ENCODE measurements around the gene LPCAT1.
"Not testable (repeated sequence)": the region's sequence is repeated elsewhere in the genome, so short reads cannot be mapped to it uniquely, and the experiment has no call there.

LPCAT1 gene

GRCh38 chr5:1465117-1465516 is 58.6 kb downstream of the LPCAT1 start:
- intact Hi-C loops (cut with DNase I) = no loop called here
- peak in 1 of 42 donors; percentile 3 for DNase-seq

DNA sequence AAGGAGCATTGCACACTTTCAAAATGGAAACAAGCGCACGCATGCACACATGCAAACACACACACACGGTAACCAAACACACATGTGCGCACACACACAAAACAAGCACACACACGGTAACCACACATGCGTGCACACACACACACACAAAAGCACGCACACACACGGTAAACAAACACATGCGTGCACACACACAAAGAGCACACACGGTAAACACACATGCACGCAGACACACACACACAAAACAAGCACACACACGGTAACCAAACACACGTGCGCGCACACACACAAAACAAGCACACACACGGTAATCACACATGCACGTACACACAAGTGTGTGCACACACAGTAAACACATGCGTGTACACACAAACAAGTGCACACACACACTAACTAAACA is 59.2 kb downstream of the LPCAT1 start:
- DNase-seq = peak in 1 of 42 donors; percentile 17
- intact Hi-C loops (cut with DNase I) = no loop called here

DNA sequence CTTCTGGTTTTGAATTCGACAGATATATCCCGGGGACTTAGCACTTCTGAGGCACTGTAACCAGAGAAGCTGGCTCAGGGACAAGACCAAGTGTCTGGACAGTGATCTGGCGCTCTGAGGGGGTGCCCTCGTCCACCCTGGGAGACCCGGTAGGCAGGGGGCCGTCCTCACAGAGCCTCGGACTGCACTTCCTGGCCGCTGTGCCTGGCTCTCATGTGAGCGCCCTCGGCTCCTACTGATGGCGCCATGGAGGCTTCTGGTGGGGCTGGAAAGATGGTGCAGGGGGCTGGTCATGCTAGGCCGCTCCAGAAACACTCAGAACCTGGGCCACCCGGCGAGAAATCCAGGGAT is 59.7 kb downstream of the LPCAT1 start:
- intact Hi-C loops (cut with DNase I) = no loop called here
- DNase-seq = peak in 4 of 42 donors; percentile 7 to 26 (median 16)

GRCh38 chr5:1463326-1464095 is 60.2 kb downstream of the LPCAT1 start:
- peak in 6 of 42 donors; percentile 11 to 36 (median 16) for DNase-seq
- intact Hi-C loops (cut with DNase I) = no loop called here

DNA sequence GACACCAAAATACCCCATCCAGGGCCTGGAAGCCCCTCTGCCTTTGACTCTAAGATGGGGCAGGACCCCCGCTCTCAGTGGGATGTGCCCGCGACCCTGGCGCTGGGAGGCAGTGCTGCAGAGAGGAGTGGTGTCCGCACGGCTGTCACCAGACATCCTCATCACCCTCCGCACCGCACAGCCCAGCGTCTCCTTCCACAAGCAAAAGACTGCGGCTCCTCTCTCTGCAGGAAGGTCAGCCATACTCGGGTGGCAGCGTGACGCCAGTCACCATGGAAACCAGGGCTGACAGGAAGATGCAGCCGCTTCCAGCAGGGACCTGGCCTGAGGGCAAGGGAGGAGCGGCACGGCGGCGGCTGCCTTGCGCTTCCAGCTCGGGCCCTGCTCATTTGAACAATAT is 61.4 kb downstream of the LPCAT1 start:
- intact Hi-C loops (cut with DNase I) = no loop called here

DNA sequence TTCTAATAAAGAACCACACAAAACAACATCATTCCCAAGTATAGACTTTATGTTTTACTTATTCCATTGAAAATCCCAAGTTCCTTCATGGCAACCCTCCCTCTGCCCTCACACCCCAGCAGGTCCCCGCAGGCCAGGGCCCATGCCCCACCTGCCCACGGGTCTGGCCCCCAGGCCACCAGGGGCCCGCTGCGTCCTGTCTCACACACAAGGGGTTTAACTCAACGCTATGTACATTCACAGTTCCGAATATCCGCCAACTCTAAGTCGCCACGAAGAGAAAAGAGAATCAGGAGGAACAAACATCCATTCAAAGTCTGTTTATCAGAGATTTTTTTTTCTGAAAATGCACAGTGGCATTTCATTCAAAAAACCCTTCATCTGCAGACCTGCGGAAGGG is 62.4 kb downstream of the LPCAT1 start:
- DNase-seq = peak in 5 of 42 donors; percentile 4 to 22 (median 9)
- intact Hi-C loops (cut with DNase I) = no loop called here

More for the DNA sequence above, 61.4 kb downstream of the LPCAT1 start:
- peak in 4 of 42 donors; percentile 11 to 22 (median 18) for DNase-seq

GRCh38 chr5:1460054-1460682 is 63.6 kb downstream of the LPCAT1 start:
- intact Hi-C loops (cut with DNase I) = no loop called here
- peak in 4 of 42 donors; percentile 9 to 20 (median 14) for DNase-seq

- peak in 1 of 42 donors; percentile 1 for DNase-seq
- intact Hi-C loops (cut with DNase I) = not testable (repeated sequence)
Measured at GRCh38 chr5:1459435-1459834, 64.3 kb downstream of the LPCAT1 start.

DNA sequence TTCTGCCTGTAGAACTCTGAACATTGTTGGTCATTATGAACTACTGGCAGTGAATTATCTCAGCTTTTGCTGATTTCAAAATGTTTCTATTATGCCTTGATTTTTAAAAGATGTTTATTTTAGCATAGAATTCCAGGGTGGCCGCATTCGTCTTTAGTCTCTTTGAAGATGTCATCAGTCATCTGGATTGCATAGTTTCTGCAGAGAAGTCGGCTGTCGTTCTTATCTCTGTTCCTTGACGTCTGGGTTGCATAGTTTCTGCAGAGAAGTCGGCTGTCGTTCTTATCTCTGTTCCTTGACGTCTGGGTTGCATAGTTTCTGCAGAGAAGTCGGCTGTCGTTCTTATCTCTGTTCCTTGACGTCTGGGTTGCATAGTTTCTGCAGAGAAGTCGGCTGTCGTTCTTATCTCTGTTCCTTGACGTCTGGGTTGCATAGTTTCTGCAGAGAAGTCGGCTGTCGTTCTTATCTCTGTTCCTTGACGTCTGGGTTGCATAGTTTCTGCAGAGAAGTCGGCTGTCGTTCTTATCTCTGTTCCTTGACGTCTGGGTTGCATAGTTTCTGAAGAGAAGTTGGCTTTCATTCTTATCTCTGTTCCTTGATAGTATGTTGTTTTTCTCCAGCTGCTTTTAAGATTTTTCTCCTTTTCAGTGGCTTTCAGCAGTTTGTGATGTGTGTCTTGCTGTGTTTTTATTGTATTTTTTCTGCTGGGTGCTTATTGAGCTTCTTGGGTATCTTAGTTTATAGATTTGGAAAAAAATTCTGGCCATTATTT is 67.5 kb downstream of the LPCAT1 start:
- intact Hi-C loops (cut with DNase I); DNase-seq: not testable (repeated sequence)

- no peak for DNase-seq
- intact Hi-C loops (cut with DNase I) = no loop called here
Measured at GRCh38 chr5:1453613-1454012, 70.1 kb downstream of the LPCAT1 start.

GRCh38 chr5:1449081-1449630 is 74.6 kb downstream of the LPCAT1 start:
- DNase-seq = peak in 4 of 42 donors; percentile 1 to 30 (median 12)
- intact Hi-C loops (cut with DNase I) = no loop called here

GRCh38 chr5:1448511-1449011 is 75.2 kb downstream of the LPCAT1 start:
- intact Hi-C loops (cut with DNase I) = no loop called here
- peak in 5 of 42 donors; percentile 1 to 16 (median 2) for DNase-seq

DNA sequence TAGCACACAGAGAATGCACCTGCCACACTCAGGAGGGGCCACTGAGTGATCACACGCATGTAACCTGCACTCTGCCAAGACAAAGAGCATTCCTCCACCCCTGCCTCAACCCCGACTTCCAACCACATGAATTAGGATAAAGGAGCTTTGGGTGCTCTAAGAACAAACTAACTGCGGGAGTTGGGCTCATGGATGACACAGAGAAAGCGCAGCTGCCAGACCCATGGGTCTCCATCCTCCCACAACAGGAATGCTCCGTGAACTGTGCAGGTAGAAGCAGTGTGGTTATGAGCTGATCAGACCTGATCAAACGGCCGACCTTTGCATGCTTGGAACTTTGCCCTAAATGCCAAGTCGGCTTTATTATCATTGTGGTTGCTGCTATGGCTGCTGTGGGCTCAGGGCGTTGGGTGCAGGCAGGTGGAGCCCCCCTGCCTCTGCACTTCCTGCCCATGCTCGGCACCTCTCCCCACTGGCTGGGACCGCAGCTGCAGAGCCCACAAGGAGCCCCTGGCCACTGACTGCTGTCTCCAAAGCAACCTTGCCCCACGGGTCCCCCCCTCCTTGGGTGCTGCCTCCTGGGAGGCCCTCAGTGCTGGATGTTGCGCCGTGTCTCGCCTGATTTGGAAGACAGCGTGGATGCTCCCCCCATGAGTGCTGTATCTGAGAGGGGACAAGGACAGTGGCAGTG is 75.9 kb downstream of the LPCAT1 start:
- intact Hi-C loops (cut with DNase I) = no loop called here
- peak in 7 of 42 donors; percentile 4 to 11 (median 7) for DNase-seq

DNA sequence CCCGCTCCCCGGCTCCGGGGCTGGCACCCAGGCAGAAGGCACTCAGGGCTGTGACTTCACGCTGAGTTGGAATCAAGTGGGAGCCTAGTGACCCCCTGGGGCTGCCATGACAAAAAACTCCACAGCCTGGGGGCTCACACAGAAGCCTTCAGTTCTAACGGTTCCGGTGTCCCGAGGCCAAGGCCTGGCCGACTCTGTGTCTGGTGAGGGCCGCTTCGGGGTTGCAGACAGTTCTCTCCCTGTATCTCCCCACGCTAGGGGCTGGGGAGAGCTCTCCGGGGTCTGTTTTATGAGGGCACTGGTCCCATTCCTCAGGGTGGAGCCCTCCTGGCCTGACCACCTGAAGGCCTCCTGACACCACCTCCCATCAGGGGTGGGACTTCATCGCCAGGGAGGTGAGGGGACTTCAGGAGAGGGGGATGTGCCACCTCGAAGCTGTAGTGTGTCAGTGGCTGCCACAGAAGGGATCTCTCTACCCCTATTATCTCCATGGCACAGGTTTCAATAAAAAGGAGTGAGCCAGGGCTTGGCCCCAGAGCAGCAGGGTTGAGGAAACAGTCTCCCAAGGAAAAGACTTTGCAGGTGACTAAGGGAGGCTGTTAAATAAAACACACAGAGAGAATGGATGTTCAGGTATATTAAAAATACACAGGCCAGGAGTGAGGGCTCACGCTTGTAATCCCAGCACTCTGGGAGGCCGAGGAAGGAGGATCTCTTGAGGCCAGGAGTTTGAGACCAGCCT is 77.0 kb downstream of the LPCAT1 start:
- intact Hi-C loops (cut with DNase I) = no loop called here
- DNase-seq = peak in 6 of 42 donors; percentile 0 to 16 (median 13)

- DNase-seq = peak in 7 of 42 donors; percentile 6 to 39 (median 11)
- intact Hi-C loops (cut with DNase I) = no loop called here
Measured at GRCh38 chr5:1445689-1446601, 77.8 kb downstream of the LPCAT1 start.

DNA sequence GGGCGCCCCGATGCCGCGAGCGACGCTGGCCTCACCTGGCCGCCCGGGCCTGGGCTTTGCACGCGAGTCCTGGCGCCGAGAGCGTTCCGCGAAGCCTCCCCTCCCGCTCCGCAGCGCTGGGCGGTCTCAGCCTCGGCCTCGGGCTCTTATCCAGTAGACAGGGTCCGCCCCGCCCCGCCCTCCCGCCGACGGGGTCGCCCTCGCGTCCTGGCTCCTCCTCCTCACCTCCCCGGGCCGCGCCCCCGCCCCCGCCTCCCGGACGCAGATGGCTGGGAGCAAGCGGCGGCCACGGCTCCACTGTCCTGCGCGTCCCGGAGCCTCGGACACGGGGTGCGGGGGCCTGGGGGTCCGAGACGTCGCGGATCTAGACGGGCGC is 78.5 kb downstream of the LPCAT1 start, which contains the start of gene SLC6A3:
Gene SLC6A3, minus strand, starts transcription at position 128 of the 376 bp plus-strand sequence. CDS start 2,243 bp downstream, outside the sequence.
- intact Hi-C loops (cut with DNase I) = no loop called here
- peak in 4 of 42 donors; percentile 6 to 27 (median 11) for DNase-seq

Data from head of caudate nucleus (tissue), 42 donors.